Neural cell (in vitro differentiated cells): Measurements from ENCODE around the gene KCTD16.

Experiments used
- EZH2 ChIP-seq: fragments of 200-600, 300-800 bp; shearing (Covaris generic), sonication (generic); IDR thresholded peaks from 2 replicates; pipeline ENCODE4 v1.6.1; 2014; ENCODE audit warnings: antibody characterized with exemption, low read length, borderline replicate concordance, mild to moderate bottlenecking; ENCODE audit not compliant: insufficient read depth, poor library complexity, severe bottlenecking
- POLR2AphosphoS5 ChIP-seq: IDR thresholded peaks from 2 replicates; pipeline ENCODE4 v1.6.1; 2012
- TF ChIP-seq, protein P1 (sequence below): fragments of 450-650 bp; IDR thresholded peaks from 2 replicates; pipeline ENCODE4 v1.5.1; 2014; ENCODE audit warnings: antibody characterized with exemption, mild to moderate bottlenecking, moderate library complexity; ENCODE audit not compliant: poor library complexity, severe bottlenecking
- TF ChIP-seq, protein P2 (sequence below): IDR thresholded peaks from 2 replicates; pipeline ENCODE4 v1.6.1; 2012; ENCODE audit warnings: borderline replicate concordance

DNA sequence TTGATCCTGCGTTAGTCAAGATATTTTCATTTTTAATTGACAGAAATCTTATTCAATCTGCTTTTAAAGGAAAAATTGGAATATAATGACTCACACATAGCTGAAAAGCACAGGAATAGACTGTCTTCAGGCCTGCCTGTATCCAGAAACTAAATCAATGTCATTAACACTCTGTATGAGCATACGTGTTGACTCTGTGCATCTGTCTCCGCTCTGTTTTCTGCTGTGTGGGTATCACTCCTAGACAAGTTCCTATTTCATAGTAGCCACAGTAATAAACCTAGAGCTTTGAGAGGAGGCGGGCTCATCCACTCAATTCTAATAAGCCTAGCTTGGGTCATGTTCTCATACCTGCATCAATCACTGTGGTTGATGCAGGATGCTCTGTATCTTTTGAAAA is 267.6 kb downstream of the KCTD16 start:
- TF ChIP-seq, protein P1, sequence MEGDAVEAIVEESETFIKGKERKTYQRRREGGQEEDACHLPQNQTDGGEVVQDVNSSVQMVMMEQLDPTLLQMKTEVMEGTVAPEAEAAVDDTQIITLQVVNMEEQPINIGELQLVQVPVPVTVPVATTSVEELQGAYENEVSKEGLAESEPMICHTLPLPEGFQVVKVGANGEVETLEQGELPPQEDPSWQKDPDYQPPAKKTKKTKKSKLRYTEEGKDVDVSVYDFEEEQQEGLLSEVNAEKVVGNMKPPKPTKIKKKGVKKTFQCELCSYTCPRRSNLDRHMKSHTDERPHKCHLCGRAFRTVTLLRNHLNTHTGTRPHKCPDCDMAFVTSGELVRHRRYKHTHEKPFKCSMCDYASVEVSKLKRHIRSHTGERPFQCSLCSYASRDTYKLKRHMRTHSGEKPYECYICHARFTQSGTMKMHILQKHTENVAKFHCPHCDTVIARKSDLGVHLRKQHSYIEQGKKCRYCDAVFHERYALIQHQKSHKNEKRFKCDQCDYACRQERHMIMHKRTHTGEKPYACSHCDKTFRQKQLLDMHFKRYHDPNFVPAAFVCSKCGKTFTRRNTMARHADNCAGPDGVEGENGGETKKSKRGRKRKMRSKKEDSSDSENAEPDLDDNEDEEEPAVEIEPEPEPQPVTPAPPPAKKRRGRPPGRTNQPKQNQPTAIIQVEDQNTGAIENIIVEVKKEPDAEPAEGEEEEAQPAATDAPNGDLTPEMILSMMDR = no peak
- TF ChIP-seq POLR2AphosphoS5 (no peak), EZH2 (no peak)
- TF ChIP-seq, protein P2, sequence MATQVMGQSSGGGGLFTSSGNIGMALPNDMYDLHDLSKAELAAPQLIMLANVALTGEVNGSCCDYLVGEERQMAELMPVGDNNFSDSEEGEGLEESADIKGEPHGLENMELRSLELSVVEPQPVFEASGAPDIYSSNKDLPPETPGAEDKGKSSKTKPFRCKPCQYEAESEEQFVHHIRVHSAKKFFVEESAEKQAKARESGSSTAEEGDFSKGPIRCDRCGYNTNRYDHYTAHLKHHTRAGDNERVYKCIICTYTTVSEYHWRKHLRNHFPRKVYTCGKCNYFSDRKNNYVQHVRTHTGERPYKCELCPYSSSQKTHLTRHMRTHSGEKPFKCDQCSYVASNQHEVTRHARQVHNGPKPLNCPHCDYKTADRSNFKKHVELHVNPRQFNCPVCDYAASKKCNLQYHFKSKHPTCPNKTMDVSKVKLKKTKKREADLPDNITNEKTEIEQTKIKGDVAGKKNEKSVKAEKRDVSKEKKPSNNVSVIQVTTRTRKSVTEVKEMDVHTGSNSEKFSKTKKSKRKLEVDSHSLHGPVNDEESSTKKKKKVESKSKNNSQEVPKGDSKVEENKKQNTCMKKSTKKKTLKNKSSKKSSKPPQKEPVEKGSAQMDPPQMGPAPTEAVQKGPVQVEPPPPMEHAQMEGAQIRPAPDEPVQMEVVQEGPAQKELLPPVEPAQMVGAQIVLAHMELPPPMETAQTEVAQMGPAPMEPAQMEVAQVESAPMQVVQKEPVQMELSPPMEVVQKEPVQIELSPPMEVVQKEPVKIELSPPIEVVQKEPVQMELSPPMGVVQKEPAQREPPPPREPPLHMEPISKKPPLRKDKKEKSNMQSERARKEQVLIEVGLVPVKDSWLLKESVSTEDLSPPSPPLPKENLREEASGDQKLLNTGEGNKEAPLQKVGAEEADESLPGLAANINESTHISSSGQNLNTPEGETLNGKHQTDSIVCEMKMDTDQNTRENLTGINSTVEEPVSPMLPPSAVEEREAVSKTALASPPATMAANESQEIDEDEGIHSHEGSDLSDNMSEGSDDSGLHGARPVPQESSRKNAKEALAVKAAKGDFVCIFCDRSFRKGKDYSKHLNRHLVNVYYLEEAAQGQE = no peak
